ENCODE data around the gene ZNHIT1. TPM values are rescaled to one million over a fixed set of nuclear protein-coding genes. Genes with fewer than 3 reads are reported as not detected.

The ZNHIT1 gene
- total and polyA plus RNA-seq, 3 donors from 2014 or later, result 48.3 to 58.4 (median 57.8) TPM

GRCh38 chr7:101265622-101266516 lies 47.9 kb downstream of the ZNHIT1 start:
- Histone ChIP-seq H3K9me3 (no peaks in the 10 kb centered on the region), H3K4me1 (peaks cover 11% of the 10 kb centered on the region), H3K4me3 (no peak overlapping the region), H3K27ac (no peak overlapping the region), H3K36me3 (ENCODE audit: low read depth, missing control alignments) (no peaks in the 10 kb centered on the region), H3K27me3 (no peaks in the 10 kb centered on the region)
- no peak for DNase-seq
- intact Hi-C loops (cut with DNase I; ENCODE audit: low total_unique reads), result no loop called here
- TF ChIP-seq CTCF (IDR thresholded peaks at IDR 0.05) (no peak), POLR2A (IDR thresholded peaks at IDR 0.05) (no peak)
- WGBS, 2 donors, result 71 to 74% methylated on average over 17 of the region's 17 CpGs

GRCh38 chr7:101269664-101270063 lies 51.7 kb downstream of the ZNHIT1 start:
- 60 to 83% methylated on average over 21 of the region's 21 CpGs for WGBS, 2 donors
- no peak for TF ChIP-seq CTCF (IDR thresholded peaks at IDR 0.05)
- TF ChIP-seq POLR2A (IDR thresholded peaks at IDR 0.05), result no peak
- no peaks in the 10 kb centered on the region for H3K9me3 ChIP-seq
- H3K27me3 ChIP-seq, result no peaks in the 10 kb centered on the region
- no peaks in the 10 kb centered on the region for H3K4me1 ChIP-seq
- DNase-seq, result peak; percentile 51
- no peak overlapping the region for H3K27ac ChIP-seq
- intact Hi-C loops (cut with DNase I; ENCODE audit: low total_unique reads), result no loop called here
- no peaks in the 10 kb centered on the region for H3K36me3 ChIP-seq (ENCODE audit: low read depth, missing control alignments)
- H3K4me3 ChIP-seq, result peak overlapping the region in 1 of 2 donors; percentile 20

GRCh38 chr7:101271021-101271420 lies 53.1 kb downstream of the ZNHIT1 start:
- 84 to 85% methylated on average over 5 of the region's 5 CpGs for WGBS, 2 donors
- H3K27ac ChIP-seq, result no peak overlapping the region
- intact Hi-C loops (cut with DNase I; ENCODE audit: low total_unique reads), result no loop called here
- no peak overlapping the region for H3K4me3 ChIP-seq
- TF ChIP-seq CTCF (IDR thresholded peaks at IDR 0.05), result no peak
- TF ChIP-seq POLR2A (IDR thresholded peaks at IDR 0.05), result no peak
- H3K4me1 ChIP-seq, result no peaks in the 10 kb centered on the region
- no peaks in the 10 kb centered on the region for H3K9me3 ChIP-seq
- H3K27me3 ChIP-seq, result no peaks in the 10 kb centered on the region
- H3K36me3 ChIP-seq (ENCODE audit: low read depth, missing control alignments), result no peaks in the 10 kb centered on the region
- DNase-seq, result no peak

DNA sequence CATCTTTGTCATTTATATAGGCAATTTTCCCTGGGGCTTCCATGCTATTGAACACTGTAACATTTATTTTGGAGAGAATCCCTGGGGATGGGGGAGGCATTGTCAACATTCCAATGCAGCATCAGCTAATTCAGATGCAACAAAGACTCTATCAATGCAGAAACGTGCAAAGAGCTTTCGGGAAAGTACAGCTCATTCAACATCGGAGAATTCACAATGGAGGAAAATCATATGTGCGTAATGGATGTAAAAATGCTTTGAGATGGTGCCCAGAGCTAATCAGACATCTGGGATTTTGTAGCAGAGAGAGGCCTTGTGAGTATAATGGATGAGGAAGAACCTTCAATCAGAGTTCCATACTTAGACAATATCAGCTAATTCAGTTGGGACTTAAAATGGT lies 55.2 kb downstream of the ZNHIT1 start:
- H3K27me3 ChIP-seq, result no peaks in the 10 kb centered on the region
- H3K4me3 ChIP-seq, result no peak overlapping the region
- H3K9me3 ChIP-seq, result no peaks in the 10 kb centered on the region
- WGBS, 2 donors, result 43 to 69% methylated on average over 4 of the region's 4 CpGs
- H3K4me1 ChIP-seq, result no peaks in the 10 kb centered on the region
- intact Hi-C loops (cut with DNase I; ENCODE audit: low total_unique reads), result no loop called here
- H3K27ac ChIP-seq, result no peak overlapping the region
- no peaks in the 10 kb centered on the region for H3K36me3 ChIP-seq (ENCODE audit: low read depth, missing control alignments)
- no peak for DNase-seq
- TF ChIP-seq POLR2A (IDR thresholded peaks at IDR 0.05), result no peak
- TF ChIP-seq CTCF (IDR thresholded peaks at IDR 0.05), result no peak

Small RNA genes within 50 kb of the gene (small RNA-seq; reads per million reads assigned to genes)
- gene RNU6-1104P, result 0 reads per million in 2 donors

Other genes starting within 250 kb of the ZNHIT1 start
- gene MUC12, start 248.6 kb upstream of the ZNHIT1 start, total RNA-seq, result 1 to 10 TPM; 3.5 to 6.2 TPM
- 5.3 TPM for gene MUC12, start 248.6 kb upstream of the ZNHIT1 start, polyA plus RNA-seq (ENCODE audit: insufficient read depth, low read depth, low replicate concordance)
- under 1 TPM; 0.19 to 0.24 TPM for gene MUC17, start 198.1 kb upstream of the ZNHIT1 start, total RNA-seq
- 0.05 TPM for gene MUC17, start 198.1 kb upstream of the ZNHIT1 start, polyA plus RNA-seq (ENCODE audit: insufficient read depth, low read depth, low replicate concordance)
- gene TRIM56, start 132.7 kb upstream of the ZNHIT1 start, total RNA-seq, result 10 to 100 TPM; 15.3 to 20.4 TPM
- 8.7 TPM for gene TRIM56, start 132.7 kb upstream of the ZNHIT1 start, polyA plus RNA-seq (ENCODE audit: insufficient read depth, low read depth, low replicate concordance)
- gene SERPINE1, start 91.1 kb upstream of the ZNHIT1 start, total RNA-seq, result 1 to 10 TPM; 5.6 to 5.8 TPM
- 7.6 TPM for gene SERPINE1, start 91.1 kb upstream of the ZNHIT1 start, polyA plus RNA-seq (ENCODE audit: insufficient read depth, low read depth, low replicate concordance)
- 10 to 100 TPM; 31.7 to 54.8 TPM for gene AP1S1, start 63.7 kb upstream of the ZNHIT1 start, total RNA-seq
- 46.3 TPM for gene AP1S1, start 63.7 kb upstream of the ZNHIT1 start, polyA plus RNA-seq (ENCODE audit: insufficient read depth, low read depth, low replicate concordance)
- 1 to 10 TPM; 1.2 to 2.3 TPM for gene VGF, start 52.6 kb upstream of the ZNHIT1 start, total RNA-seq
- 0.87 TPM for gene VGF, start 52.6 kb upstream of the ZNHIT1 start, polyA plus RNA-seq (ENCODE audit: insufficient read depth, low read depth, low replicate concordance)
- gene NAT16, start 37.9 kb upstream of the ZNHIT1 start, total RNA-seq, result under 1 TPM; 0.31 to 0.50 TPM
- 0.26 TPM for gene NAT16, start 37.9 kb upstream of the ZNHIT1 start, polyA plus RNA-seq (ENCODE audit: insufficient read depth, low read depth, low replicate concordance)
- not detected for gene MOGAT3, start 17.1 kb upstream of the ZNHIT1 start, total RNA-seq
- gene MOGAT3, start 17.1 kb upstream of the ZNHIT1 start, polyA plus RNA-seq (ENCODE audit: insufficient read depth, low read depth, low replicate concordance), result not detected
- 10 to 100 TPM; 36.3 to 45.6 TPM for gene PLOD3, start 584 bp upstream of the ZNHIT1 start, total RNA-seq
- 32.1 TPM for gene PLOD3, start 584 bp upstream of the ZNHIT1 start, polyA plus RNA-seq (ENCODE audit: insufficient read depth, low read depth, low replicate concordance)
- gene CLDN15, start 19.6 kb downstream of the ZNHIT1 start, total RNA-seq, result 10 to 100 TPM; 13.6 to 20.2 TPM
- 12.1 TPM for gene CLDN15, start 19.6 kb downstream of the ZNHIT1 start, polyA plus RNA-seq (ENCODE audit: insufficient read depth, low read depth, low replicate concordance)
- gene FIS1, start 26.9 kb downstream of the ZNHIT1 start, total RNA-seq, result 100 to 1,000 TPM; 228 to 273 TPM
- 233 TPM for gene FIS1, start 26.9 kb downstream of the ZNHIT1 start, polyA plus RNA-seq (ENCODE audit: insufficient read depth, low read depth, low replicate concordance)
- gene IFT22, start 103.6 kb downstream of the ZNHIT1 start, total RNA-seq, result 10 to 100 TPM; 47.4 to 94.6 TPM
- 270 TPM for gene IFT22, start 103.6 kb downstream of the ZNHIT1 start, polyA plus RNA-seq (ENCODE audit: insufficient read depth, low read depth, low replicate concordance)
- 1 to 10 TPM in 1 of 2 donors, under 1 TPM in 1; 0.94 to 1.1 TPM for gene COL26A1, start 144.7 kb downstream of the ZNHIT1 start, total RNA-seq
- gene COL26A1, start 144.7 kb downstream of the ZNHIT1 start, polyA plus RNA-seq (ENCODE audit: insufficient read depth, low read depth, low replicate concordance), result 3.1 TPM

Measured in testis (tissue), 3 donors.